ENCODE data around the gene CHD5.

The CHD5 gene

GRCh38 chr1:6191968-6192367 lies 11.8 kb upstream of the CHD5 start:
- no peaks in the 10 kb centered on the region for H3K27me3 ChIP-seq (ENCODE audit: low read depth)
- no peak for DNase-seq (ENCODE audit: low spot score in 2 of 2)
- no peaks in the 10 kb centered on the region for H3K9me3 ChIP-seq
- in situ Hi-C loops (cut with MboI; ENCODE audit: low sequenced_read_pairs), result no loop called here
- peaks cover 93% of the 10 kb centered on the region for H3K36me3 ChIP-seq (replicated peaks)
- H3K4me1 ChIP-seq, result no peaks in the 10 kb centered on the region
- H3K4me3 ChIP-seq, result no peak overlapping the region

GRCh38 chr1:6188466-6188865 lies 8.3 kb upstream of the CHD5 start:
- no peak for DNase-seq (ENCODE audit: low spot score in 2 of 2)
- H3K36me3 ChIP-seq (replicated peaks), result peaks cover 82% of the 10 kb centered on the region

GRCh38 chr1:6185635-6186382 lies 5.7 kb upstream of the CHD5 start:
- DNase-seq (ENCODE audit: low spot score in 2 of 2), result peak; percentile 5 to 61
- Histone ChIP-seq H3K36me3 (replicated peaks) (peaks cover 59% of the 10 kb centered on the region), H3K27me3 (ENCODE audit: low read depth) (peaks cover 13% of the 10 kb centered on the region), H3K9me3 (no peaks in the 10 kb centered on the region), H3K4me1 (peaks cover 6% of the 10 kb centered on the region; the same call in 1 of the 2 replicates), H3K4me3 (no peak overlapping the region)
- in situ Hi-C loops (cut with MboI; ENCODE audit: low sequenced_read_pairs), result no loop called here

More at GRCh38 chr1:6188466-6188865, 8.3 kb upstream of the CHD5 start:
- Histone ChIP-seq H3K27me3 (ENCODE audit: low read depth) (no peaks in the 10 kb centered on the region), H3K4me1 (peaks cover 6% of the 10 kb centered on the region; the same call in 1 of the 2 replicates), H3K9me3 (no peaks in the 10 kb centered on the region), H3K4me3 (no peak overlapping the region)
- in situ Hi-C loops (cut with MboI; ENCODE audit: low sequenced_read_pairs), result no loop called here

- peaks cover 6% of the 10 kb centered on the region; the same call in 1 of the 2 replicates for H3K4me1 ChIP-seq
- DNase-seq (ENCODE audit: low spot score in 2 of 2), result peak in 1 of 2 experiments; percentile 5
- in situ Hi-C loops (cut with MboI; ENCODE audit: low sequenced_read_pairs), result no loop called here
- H3K4me3 ChIP-seq, result no peak overlapping the region
- no peaks in the 10 kb centered on the region for H3K9me3 ChIP-seq
- H3K36me3 ChIP-seq (replicated peaks), result peaks cover 52% of the 10 kb centered on the region
- peaks cover 17% of the 10 kb centered on the region for H3K27me3 ChIP-seq (ENCODE audit: low read depth)
These were observed 5.0 kb upstream of the CHD5 start for GRCh38 chr1:6185151-6185550.

GRCh38 chr1:6184083-6184783 lies 4.1 kb upstream of the CHD5 start:
- no peaks in the 10 kb centered on the region for H3K9me3 ChIP-seq
- no peak overlapping the region for H3K4me3 ChIP-seq
- DNase-seq (ENCODE audit: low spot score in 2 of 2), result no peak
- in situ Hi-C loops (cut with MboI; ENCODE audit: low sequenced_read_pairs), result no loop called here
- peaks cover 43% of the 10 kb centered on the region for H3K36me3 ChIP-seq (replicated peaks)
- peaks cover 17% of the 10 kb centered on the region for H3K27me3 ChIP-seq (ENCODE audit: low read depth)
- peaks cover 6% of the 10 kb centered on the region; the same call in 1 of the 2 replicates for H3K4me1 ChIP-seq

- peak in 1 of 2 experiments; percentile 10 for DNase-seq (ENCODE audit: low spot score in 2 of 2)
- in situ Hi-C loops (cut with MboI; ENCODE audit: low sequenced_read_pairs), result no loop called here
- H3K27me3 ChIP-seq (ENCODE audit: low read depth), result peaks cover 24% of the 10 kb centered on the region
These were observed 3.4 kb upstream of the CHD5 start for GRCh38 chr1:6183520-6183989.

GRCh38 chr1:6181347-6181770 lies 1.2 kb upstream of the CHD5 start:
- no peak for DNase-seq (ENCODE audit: low spot score in 2 of 2)
- in situ Hi-C loops (cut with MboI; ENCODE audit: low sequenced_read_pairs), result no loop called here

More at GRCh38 chr1:6183520-6183989, 3.4 kb upstream of the CHD5 start:
- H3K4me3 ChIP-seq, result no peak overlapping the region
- peaks cover 36% of the 10 kb centered on the region for H3K36me3 ChIP-seq (replicated peaks)
- H3K9me3 ChIP-seq, result no peaks in the 10 kb centered on the region
- H3K4me1 ChIP-seq, result peaks cover 6% of the 10 kb centered on the region; the same call in 1 of the 2 replicates

GRCh38 chr1:6180707-6181311 lies 688 bp upstream of the CHD5 start:
- no peak overlapping the region for H3K4me3 ChIP-seq
- no peaks in the 10 kb centered on the region for H3K9me3 ChIP-seq
- peaks cover 14% of the 10 kb centered on the region for H3K36me3 ChIP-seq (replicated peaks)
- H3K4me1 ChIP-seq, result peaks cover 6% of the 10 kb centered on the region; the same call in 1 of the 2 replicates
- H3K27me3 ChIP-seq (ENCODE audit: low read depth), result peaks cover 45% of the 10 kb centered on the region
- peak in 1 of 2 experiments; percentile 30 for DNase-seq (ENCODE audit: low spot score in 2 of 2)
- in situ Hi-C loops (cut with MboI; ENCODE audit: low sequenced_read_pairs), result no loop called here

More at GRCh38 chr1:6181347-6181770, 1.2 kb upstream of the CHD5 start:
- Histone ChIP-seq H3K27me3 (ENCODE audit: low read depth) (peaks cover 45% of the 10 kb centered on the region), H3K4me3 (no peak overlapping the region), H3K9me3 (no peaks in the 10 kb centered on the region), H3K4me1 (peaks cover 6% of the 10 kb centered on the region; the same call in 1 of the 2 replicates), H3K36me3 (replicated peaks) (peaks cover 18% of the 10 kb centered on the region)

GRCh38 chr1:6179564-6180175 lies 451 bp downstream of the CHD5 start:
- Histone ChIP-seq H3K4me3 (no peak overlapping the region), H3K36me3 (replicated peaks) (peaks cover 5% of the 10 kb centered on the region; the same call in 1 of the 2 replicates), H3K27me3 (ENCODE audit: low read depth) (peaks cover 45% of the 10 kb centered on the region), H3K9me3 (no peaks in the 10 kb centered on the region), H3K4me1 (no peaks in the 10 kb centered on the region)
- in situ Hi-C loops (cut with MboI; ENCODE audit: low sequenced_read_pairs), result loop anchor here (10.0 kb wide), 1 partner anchor 125 kb away; no protein-coding TSS in a partner anchor
- DNase-seq (ENCODE audit: low spot score in 2 of 2), result no peak

GRCh38 chr1:6178751-6179563 lies 1.2 kb downstream of the CHD5 start:
- Histone ChIP-seq H3K36me3 (replicated peaks) (no peaks in the 10 kb centered on the region), H3K27me3 (ENCODE audit: low read depth) (peaks cover 45% of the 10 kb centered on the region), H3K9me3 (no peaks in the 10 kb centered on the region), H3K4me3 (no peak overlapping the region), H3K4me1 (no peaks in the 10 kb centered on the region)
- in situ Hi-C loops (cut with MboI; ENCODE audit: low sequenced_read_pairs), result loop anchor here (10.0 kb wide), 1 partner anchor 124 kb away; no protein-coding TSS in a partner anchor
- DNase-seq (ENCODE audit: low spot score in 2 of 2), result no peak

GRCh38 chr1:6177681-6178380 lies 2.3 kb downstream of the CHD5 start:
- no peak for DNase-seq (ENCODE audit: low spot score in 2 of 2)
- peaks cover 45% of the 10 kb centered on the region for H3K27me3 ChIP-seq (ENCODE audit: low read depth)
- in situ Hi-C loops (cut with MboI; ENCODE audit: low sequenced_read_pairs), result loop anchor here (10.0 kb wide), 1 partner anchor 123 kb away; no protein-coding TSS in a partner anchor

GRCh38 chr1:6176779-6177178 lies 3.3 kb downstream of the CHD5 start:
- Histone ChIP-seq H3K4me1 (no peaks in the 10 kb centered on the region), H3K36me3 (replicated peaks) (no peaks in the 10 kb centered on the region), H3K9me3 (no peaks in the 10 kb centered on the region), H3K4me3 (no peak overlapping the region), H3K27me3 (ENCODE audit: low read depth) (peaks cover 41% of the 10 kb centered on the region)
- in situ Hi-C loops (cut with MboI; ENCODE audit: low sequenced_read_pairs), result loop anchor here (10.0 kb wide), 1 partner anchor 122 kb away; no protein-coding TSS in a partner anchor
- no peak for DNase-seq (ENCODE audit: low spot score in 2 of 2)

More at GRCh38 chr1:6177681-6178380, 2.3 kb downstream of the CHD5 start:
- no peak overlapping the region for H3K4me3 ChIP-seq
- H3K36me3 ChIP-seq (replicated peaks), result no peaks in the 10 kb centered on the region
- H3K9me3 ChIP-seq, result no peaks in the 10 kb centered on the region
- no peaks in the 10 kb centered on the region for H3K4me1 ChIP-seq
